SH-SY5Y (cell line): Measurements from ENCODE around the gene CLIP2.

Experiments used
- GATA2 ChIP-seq: IDR thresholded peaks from 2 replicates; pipeline ENCODE4 v1.6.1; 2011; ENCODE audit warnings: mild to moderate bottlenecking, low read depth, low read length
- GATA3 ChIP-seq: IDR thresholded peaks from 2 replicates; pipeline ENCODE4 v1.6.1; 2011; ENCODE audit warnings: low read depth, mild to moderate bottlenecking, low read length, moderate library complexity

Gene CLIP2

GRCh38 chr7:74364061-74364460 is 74.9 kb downstream of the CLIP2 start:
- no peak for TF ChIP-seq GATA2
- no peak for TF ChIP-seq GATA3

- TF ChIP-seq GATA3 = no peak
- TF ChIP-seq GATA2 = no peak
These were observed 76.3 kb downstream of the CLIP2 start for GRCh38 chr7:74365322-74366022.

- TF ChIP-seq GATA3 = no peak
- TF ChIP-seq GATA2 = no peak
These were observed 82.5 kb downstream of the CLIP2 start for GRCh38 chr7:74371381-74372341.

- no peak for TF ChIP-seq GATA3
- no peak for TF ChIP-seq GATA2
These were observed 83.4 kb downstream of the CLIP2 start for GRCh38 chr7:74372511-74373111.

GRCh38 chr7:74373536-74373935 is 84.3 kb downstream of the CLIP2 start:
- TF ChIP-seq GATA2 (no peak), GATA3 (no peak)

- no peak for TF ChIP-seq GATA2
- no peak for TF ChIP-seq GATA3
These were observed 86.6 kb downstream of the CLIP2 start for GRCh38 chr7:74375726-74376220.

- TF ChIP-seq GATA2 = no peak
- no peak for TF ChIP-seq GATA3
These were observed 87.2 kb downstream of the CLIP2 start for GRCh38 chr7:74376256-74377036.

- TF ChIP-seq GATA2 = no peak
- no peak for TF ChIP-seq GATA3
These were observed 90.7 kb downstream of the CLIP2 start for GRCh38 chr7:74379938-74380337.

- no peak for TF ChIP-seq GATA2
- TF ChIP-seq GATA3 = no peak
These were observed 91.5 kb downstream of the CLIP2 start for GRCh38 chr7:74380720-74381119.

GRCh38 chr7:74387606-74388005 is 98.4 kb downstream of the CLIP2 start:
- TF ChIP-seq GATA3 = no peak
- no peak for TF ChIP-seq GATA2

GRCh38 chr7:74388880-74389415 is 99.7 kb downstream of the CLIP2 start:
- TF ChIP-seq GATA3 (no peak), GATA2 (no peak)

GRCh38 chr7:74395745-74396311 is 106.6 kb downstream of the CLIP2 start:
- no peak for TF ChIP-seq GATA3
- no peak for TF ChIP-seq GATA2

GRCh38 chr7:74396993-74397392 is 107.8 kb downstream of the CLIP2 start:
- TF ChIP-seq GATA3 (no peak), GATA2 (no peak)
